ENCODE data around the gene PIP5K1B. TPM values are rescaled to one million over a fixed set of nuclear protein-coding genes. Genes with fewer than 3 reads are reported as not detected.

Gene PIP5K1B
- total RNA-seq, 1 experiment from 2014 or later: 9.0 TPM

DNA sequence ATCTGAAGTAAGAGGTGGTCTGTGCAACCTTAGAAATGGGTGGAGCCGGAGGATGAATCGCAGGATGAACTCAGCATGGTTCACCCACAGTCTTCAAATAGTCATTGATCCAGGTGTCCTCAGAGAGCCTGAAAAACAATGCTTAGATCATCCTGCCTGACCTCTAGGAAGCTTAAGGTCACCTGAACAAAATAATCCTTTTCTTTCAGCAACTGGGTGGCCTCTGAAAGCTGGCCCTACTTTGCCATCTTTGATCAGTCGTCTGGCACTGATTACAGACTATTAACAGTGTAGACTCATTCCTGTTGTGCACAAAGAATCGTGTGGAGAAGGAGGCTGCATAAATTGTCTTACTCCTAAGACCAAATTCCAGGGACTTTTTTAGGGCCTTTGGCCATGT lies 50.7 kb downstream of the PIP5K1B start:
- no peaks in the 10 kb centered on the region for H3K27me3 Mint-ChIP-seq (ENCODE audit: unreplicated experiment)
- TF ChIP-seq, protein P1, sequence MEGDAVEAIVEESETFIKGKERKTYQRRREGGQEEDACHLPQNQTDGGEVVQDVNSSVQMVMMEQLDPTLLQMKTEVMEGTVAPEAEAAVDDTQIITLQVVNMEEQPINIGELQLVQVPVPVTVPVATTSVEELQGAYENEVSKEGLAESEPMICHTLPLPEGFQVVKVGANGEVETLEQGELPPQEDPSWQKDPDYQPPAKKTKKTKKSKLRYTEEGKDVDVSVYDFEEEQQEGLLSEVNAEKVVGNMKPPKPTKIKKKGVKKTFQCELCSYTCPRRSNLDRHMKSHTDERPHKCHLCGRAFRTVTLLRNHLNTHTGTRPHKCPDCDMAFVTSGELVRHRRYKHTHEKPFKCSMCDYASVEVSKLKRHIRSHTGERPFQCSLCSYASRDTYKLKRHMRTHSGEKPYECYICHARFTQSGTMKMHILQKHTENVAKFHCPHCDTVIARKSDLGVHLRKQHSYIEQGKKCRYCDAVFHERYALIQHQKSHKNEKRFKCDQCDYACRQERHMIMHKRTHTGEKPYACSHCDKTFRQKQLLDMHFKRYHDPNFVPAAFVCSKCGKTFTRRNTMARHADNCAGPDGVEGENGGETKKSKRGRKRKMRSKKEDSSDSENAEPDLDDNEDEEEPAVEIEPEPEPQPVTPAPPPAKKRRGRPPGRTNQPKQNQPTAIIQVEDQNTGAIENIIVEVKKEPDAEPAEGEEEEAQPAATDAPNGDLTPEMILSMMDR (IDR thresholded peaks at IDR 0.05; ENCODE audit: unreplicated experiment): no peak
- H3K4me3 Mint-ChIP-seq (ENCODE audit: low read depth, unreplicated experiment): no peak overlapping the region
- peaks cover 9% of the 10 kb centered on the region for H3K4me1 Mint-ChIP-seq (ENCODE audit: low read depth, unreplicated experiment)
- H3K27ac Mint-ChIP-seq (ENCODE audit: unreplicated experiment): no peak overlapping the region
- CTCF ChIA-PET: no interaction called here
- H3K9me3 Mint-ChIP-seq (ENCODE audit: low read depth, unreplicated experiment): no peaks in the 10 kb centered on the region
- no peaks in the 10 kb centered on the region for H3K36me3 Mint-ChIP-seq (ENCODE audit: insufficient read depth, unreplicated experiment)
- intact Hi-C loops (cut with micrococcal nuclease; ENCODE audit: unreplicated experiment): no loop called here
- DNase-seq: no peak
- no TSS peak for BruUV-seq (replicated peaks)

DNA sequence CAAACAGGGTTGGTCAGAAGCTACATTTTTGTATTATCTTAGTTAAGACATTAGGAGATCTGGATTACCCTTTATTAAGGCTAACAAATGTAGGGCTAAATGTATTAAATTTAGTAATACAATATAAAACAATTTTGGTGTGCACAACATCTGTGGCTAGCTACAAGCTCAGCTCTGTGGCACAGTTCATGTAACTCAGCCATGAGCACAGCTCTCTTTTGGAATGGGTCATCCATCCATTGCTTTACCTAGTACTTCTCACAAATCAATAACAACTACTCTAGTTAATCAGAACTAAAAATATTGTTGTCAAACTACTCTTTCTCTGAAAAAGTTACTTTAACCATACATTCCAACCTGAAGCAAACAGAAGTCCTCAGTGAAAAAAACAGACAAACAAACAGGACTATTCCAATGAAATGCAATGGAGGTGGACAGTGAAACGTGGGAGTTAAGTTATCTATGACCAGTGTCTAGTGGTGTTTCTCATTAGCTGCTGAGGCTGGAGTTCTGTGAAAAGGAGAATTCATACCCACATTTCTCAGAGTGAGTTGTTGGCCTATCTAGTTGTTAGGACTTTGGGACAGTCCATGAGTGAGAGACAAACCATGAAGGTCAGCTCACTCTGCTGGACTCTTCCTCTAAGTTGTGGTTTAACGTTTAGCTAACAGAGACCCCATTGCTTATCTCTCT lies 55.1 kb downstream of the PIP5K1B start:
- H3K4me1 Mint-ChIP-seq (ENCODE audit: low read depth, unreplicated experiment): no peaks in the 10 kb centered on the region
- TF ChIP-seq, protein P1 (IDR thresholded peaks at IDR 0.05; ENCODE audit: unreplicated experiment): no peak
- BruUV-seq (replicated peaks): no TSS peak
- intact Hi-C loops (cut with micrococcal nuclease; ENCODE audit: unreplicated experiment): no loop called here
- no peaks in the 10 kb centered on the region for H3K36me3 Mint-ChIP-seq (ENCODE audit: insufficient read depth, unreplicated experiment)
- H3K4me3 Mint-ChIP-seq (ENCODE audit: low read depth, unreplicated experiment): no peak overlapping the region
- H3K9me3 Mint-ChIP-seq (ENCODE audit: low read depth, unreplicated experiment): no peaks in the 10 kb centered on the region
- no peaks in the 10 kb centered on the region for H3K27me3 Mint-ChIP-seq (ENCODE audit: unreplicated experiment)
- CTCF ChIA-PET: no interaction called here
- no peak for DNase-seq
- H3K27ac Mint-ChIP-seq (ENCODE audit: unreplicated experiment): no peak overlapping the region

DNA sequence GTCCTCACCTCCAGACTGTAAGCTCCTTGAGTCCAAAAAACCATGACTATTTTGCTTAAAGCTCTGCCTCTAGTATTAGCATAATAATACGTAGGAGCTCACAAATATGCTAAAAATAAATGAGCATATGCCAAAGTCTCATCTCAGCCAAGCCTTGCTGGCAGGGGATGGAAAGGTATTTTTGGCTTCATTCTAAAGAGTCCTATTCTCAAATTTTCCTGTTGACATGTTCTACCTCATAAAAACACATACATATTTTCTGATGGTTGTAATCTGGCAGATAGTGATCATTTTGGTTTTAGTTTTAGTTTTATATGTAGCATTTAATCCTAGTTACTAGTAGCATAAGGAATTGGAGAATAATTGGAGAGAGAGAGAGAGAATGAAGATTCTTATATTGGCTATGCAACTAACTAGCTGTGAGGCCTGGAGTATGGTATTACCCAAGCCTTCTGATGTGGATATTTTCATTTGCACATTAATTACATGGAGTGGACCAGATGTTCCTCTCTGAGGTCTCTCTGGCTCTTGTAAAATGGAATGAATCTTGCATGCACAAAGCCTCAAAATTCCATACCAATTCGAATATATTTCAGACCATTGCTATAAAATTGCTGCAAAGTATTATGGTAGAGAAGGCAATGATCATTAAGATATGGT lies 55.8 kb downstream of the PIP5K1B start:
- no peak overlapping the region for H3K4me3 Mint-ChIP-seq (ENCODE audit: low read depth, unreplicated experiment)
- H3K4me1 Mint-ChIP-seq (ENCODE audit: low read depth, unreplicated experiment): no peaks in the 10 kb centered on the region
- intact Hi-C loops (cut with micrococcal nuclease; ENCODE audit: unreplicated experiment): no loop called here
- TF ChIP-seq, protein P1 (IDR thresholded peaks at IDR 0.05; ENCODE audit: unreplicated experiment): no peak
- no TSS peak for BruUV-seq (replicated peaks)
- CTCF ChIA-PET: no interaction called here
- H3K9me3 Mint-ChIP-seq (ENCODE audit: low read depth, unreplicated experiment): no peaks in the 10 kb centered on the region
- H3K27me3 Mint-ChIP-seq (ENCODE audit: unreplicated experiment): no peaks in the 10 kb centered on the region
- no peak overlapping the region for H3K27ac Mint-ChIP-seq (ENCODE audit: unreplicated experiment)
- no peak for DNase-seq
- no peaks in the 10 kb centered on the region for H3K36me3 Mint-ChIP-seq (ENCODE audit: insufficient read depth, unreplicated experiment)

DNA sequence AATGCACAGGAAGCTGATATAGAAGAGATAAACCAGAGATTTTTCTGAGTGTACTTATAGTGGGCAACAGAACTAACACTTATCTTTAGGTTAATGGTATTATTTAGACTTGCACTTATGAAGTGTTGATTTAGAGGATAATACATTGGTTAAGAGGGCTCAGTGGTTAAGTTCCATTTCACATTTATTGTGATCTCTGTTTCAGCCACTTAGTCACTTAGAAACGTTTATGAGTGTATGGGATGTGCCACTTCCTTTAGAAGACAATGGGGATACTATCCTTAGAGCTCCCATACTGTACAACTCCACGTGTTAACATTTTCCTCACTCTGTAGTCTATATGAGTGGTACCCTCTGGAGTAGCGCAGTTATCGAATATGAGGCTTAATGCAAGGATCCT lies 57.5 kb downstream of the PIP5K1B start:
- Mint-ChIP-seq H3K36me3 (ENCODE audit: insufficient read depth, unreplicated experiment) (no peaks in the 10 kb centered on the region), H3K27ac (ENCODE audit: unreplicated experiment) (no peak overlapping the region), H3K27me3 (ENCODE audit: unreplicated experiment) (no peaks in the 10 kb centered on the region), H3K4me3 (ENCODE audit: low read depth, unreplicated experiment) (no peak overlapping the region), H3K4me1 (ENCODE audit: low read depth, unreplicated experiment) (no peaks in the 10 kb centered on the region), H3K9me3 (ENCODE audit: low read depth, unreplicated experiment) (no peaks in the 10 kb centered on the region)
- TF ChIP-seq, protein P1 (IDR thresholded peaks at IDR 0.05; ENCODE audit: unreplicated experiment): no peak
- no peak for DNase-seq
- intact Hi-C loops (cut with micrococcal nuclease; ENCODE audit: unreplicated experiment): no loop called here
- BruUV-seq (replicated peaks): no TSS peak
- CTCF ChIA-PET: no interaction called here

All from Calu3 (cell line).